GM18505 (cell line): ENCODE data around the gene VPS13C.

Experiments used
- ATAC-seq: cut with Tn5 transposase; IDR thresholded peaks from one replicate; pipeline ENCODE4 v1.9.1; 2021; ENCODE audit not compliant: unreplicated experiment
- POLR2A ChIP-seq: IDR thresholded peaks from 4 replicates; pipeline ENCODE4 v1.6.1; 2011; ENCODE audit warnings: borderline replicate concordance; ENCODE audit not compliant: insufficient read depth, insufficient read length; ENCODE audit errors: extremely low read depth

VPS13C gene

DNA sequence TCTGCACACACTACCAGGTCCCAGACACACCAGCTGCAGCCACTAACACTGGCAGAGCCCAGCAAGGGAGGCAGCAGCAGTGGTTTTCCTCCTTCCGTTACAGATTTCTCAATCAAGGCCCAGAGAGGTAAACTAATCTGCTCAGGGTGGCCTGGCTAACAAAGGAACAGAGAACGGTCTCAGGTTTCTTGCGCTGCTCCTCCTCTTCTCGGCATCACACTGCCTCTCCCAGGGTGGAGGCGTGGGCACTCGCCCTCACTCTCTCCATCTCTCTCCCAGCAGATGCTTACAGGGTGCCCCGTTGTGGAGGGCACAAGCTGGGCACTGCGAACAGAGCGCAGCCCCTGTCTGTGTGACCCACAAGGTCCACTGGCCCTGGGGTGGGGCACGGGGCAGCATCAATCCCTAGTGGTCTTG lies 228.7 kb downstream of the VPS13C start:
- TF ChIP-seq POLR2A: no peak

GRCh38 chr15:61830536-61831330 lies 229.5 kb downstream of the VPS13C start:
- TF ChIP-seq POLR2A: no peak
- ATAC-seq: no peak

More for the DNA sequence above, 228.7 kb downstream of the VPS13C start:
- ATAC-seq: no peak

DNA sequence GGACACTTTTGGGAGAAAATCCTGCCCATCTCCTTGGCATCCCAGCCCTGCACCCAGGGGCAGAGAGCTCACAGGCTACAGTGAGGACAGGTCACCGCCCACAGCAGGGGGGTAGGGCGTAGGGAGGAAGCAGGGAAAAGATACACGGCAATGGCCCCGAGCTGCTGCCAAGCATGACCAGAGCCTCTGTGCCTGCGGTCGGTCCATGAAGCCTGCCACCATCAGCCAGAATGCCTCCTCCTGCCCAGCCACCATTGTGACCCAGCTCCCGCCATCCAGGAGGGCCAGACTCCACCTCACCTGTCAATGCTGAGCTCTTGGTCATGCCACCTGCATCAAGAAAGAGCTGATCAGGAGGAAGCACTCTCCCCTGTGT lies 230.7 kb downstream of the VPS13C start:
- no peak for TF ChIP-seq POLR2A
- no peak for ATAC-seq

- no peak for TF ChIP-seq POLR2A
- ATAC-seq: no peak
Measured at GRCh38 chr15:61828860-61829513, 231.3 kb downstream of the VPS13C start.

- no peak for TF ChIP-seq POLR2A
- no peak for ATAC-seq
Measured at GRCh38 chr15:61828008-61828407, 232.2 kb downstream of the VPS13C start.

DNA sequence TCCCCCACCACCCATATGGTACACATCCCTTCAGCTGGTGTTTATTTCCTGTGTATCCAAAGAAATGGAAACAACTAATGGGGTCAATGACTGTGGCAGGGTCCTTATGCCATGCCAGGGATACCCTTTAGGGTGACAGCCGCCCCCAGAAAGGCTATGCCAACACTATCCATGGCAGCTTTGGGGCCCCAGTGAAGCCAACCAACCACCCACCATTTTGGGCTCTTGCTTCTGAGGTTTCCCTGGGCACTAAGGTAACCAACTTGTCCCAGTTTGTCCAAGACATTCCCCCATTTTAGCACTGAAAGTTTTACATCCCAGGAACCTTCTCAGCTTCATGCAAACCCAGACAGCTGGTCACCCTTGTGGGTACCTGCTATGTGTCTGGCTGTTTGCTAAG lies 233.1 kb downstream of the VPS13C start:
- no peak for TF ChIP-seq POLR2A
- no peak for ATAC-seq

- ATAC-seq: no peak
- no peak for TF ChIP-seq POLR2A
Measured at GRCh38 chr15:61824291-61824690, 236.0 kb downstream of the VPS13C start.

DNA sequence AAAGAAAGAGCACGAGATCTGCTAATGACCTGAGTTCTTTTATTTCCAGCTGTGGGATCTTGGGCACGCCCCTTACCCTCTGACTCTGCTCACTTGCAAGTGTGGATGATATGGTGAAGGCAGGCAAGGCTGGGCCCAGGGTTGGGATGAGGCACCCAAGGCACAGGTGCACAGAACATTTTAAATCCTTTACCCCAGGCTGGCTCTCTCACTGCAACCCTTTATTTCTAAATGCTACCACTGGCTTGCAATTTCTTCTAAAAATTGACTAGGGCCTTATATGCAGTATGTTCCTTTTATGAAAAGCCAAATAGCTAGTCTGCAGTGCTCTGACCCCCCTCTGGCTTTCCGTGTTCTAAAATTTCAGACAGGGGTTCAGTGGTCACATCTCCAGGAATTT lies 237.7 kb downstream of the VPS13C start:
- ATAC-seq: no peak
- no peak for TF ChIP-seq POLR2A

- ATAC-seq: no peak
- no peak for TF ChIP-seq POLR2A
Measured at GRCh38 chr15:61820951-61821350, 239.3 kb downstream of the VPS13C start.

DNA sequence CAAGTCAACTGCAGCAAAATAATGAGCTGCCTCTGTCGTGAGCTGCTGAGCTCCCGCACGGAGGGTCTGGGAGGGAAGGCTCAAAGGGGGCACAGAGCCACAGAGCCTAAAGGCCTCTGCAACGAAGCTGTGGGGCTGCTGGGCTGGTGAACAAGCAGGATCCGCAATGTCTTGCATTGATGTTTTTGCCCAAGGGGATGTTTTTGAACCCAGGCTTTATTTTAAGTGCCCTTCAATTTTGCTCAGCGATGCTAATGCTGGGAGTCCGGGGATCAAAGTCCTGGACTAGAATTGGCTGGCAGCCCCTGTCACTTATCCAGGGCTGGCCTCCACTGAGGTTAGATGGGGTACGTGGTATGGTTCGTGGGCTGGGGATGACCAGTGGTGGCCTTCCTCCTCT lies 240.0 kb downstream of the VPS13C start:
- no peak for TF ChIP-seq POLR2A
- no peak for ATAC-seq

DNA sequence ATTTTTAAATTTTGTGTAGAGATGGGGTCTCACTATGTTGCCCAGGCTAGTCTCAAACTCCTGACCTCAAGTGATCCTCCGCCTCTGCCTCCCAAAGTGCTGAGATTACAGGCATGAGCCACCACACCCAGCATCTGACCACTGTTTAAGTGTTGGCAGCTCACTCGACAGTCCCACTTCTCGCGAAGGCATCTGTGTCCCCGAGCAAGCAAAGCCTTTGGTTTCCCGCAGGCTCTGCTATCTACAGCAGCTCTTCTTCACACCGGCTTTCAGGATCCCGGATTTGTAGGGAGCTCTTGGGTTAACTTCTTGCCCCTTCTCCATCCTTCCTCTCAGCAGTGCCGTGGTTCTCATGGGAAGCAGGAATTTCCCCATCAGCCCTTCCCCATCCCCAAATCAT lies 240.9 kb downstream of the VPS13C start:
- no peak for ATAC-seq
- TF ChIP-seq POLR2A: no peak

DNA sequence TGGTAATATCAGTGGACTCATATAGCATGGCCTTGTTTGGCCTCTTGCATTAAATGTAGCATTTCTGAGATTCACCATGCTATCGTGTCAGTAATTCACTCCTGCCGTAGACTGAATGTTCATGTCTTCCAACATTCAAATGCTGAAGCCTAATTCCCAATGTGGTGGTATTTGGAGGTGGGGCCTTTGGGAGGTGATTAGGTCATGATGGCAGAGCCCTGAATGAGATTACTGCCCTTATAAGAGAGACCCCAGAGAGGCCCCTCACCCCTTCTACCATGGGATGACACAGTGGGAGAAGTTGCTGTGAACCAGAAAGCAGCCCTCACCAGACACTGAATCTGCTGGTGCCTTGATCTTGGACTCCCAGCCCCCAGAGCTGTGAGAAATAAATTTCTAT lies 241.4 kb downstream of the VPS13C start:
- ATAC-seq: no peak
- TF ChIP-seq POLR2A: no peak

DNA sequence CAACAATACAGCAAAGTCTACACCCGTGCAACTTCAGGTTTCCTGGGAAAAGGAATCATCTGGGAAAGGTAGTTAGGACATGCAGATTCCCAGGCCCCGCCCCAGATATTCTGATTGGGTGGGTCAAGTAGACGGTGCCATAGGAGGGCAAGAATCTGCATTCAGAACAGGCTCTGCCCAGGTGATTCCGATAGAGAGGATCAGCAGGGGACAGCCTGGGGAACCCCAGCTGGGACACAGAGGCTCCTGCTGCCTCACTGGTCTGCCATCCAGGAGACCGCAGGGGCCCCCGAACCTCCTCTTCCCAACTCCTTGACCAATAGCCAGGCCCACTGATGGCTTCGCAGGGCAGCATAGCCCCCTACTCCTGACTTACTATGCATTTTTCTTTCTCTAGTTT lies 243.4 kb downstream of the VPS13C start:
- no peak for ATAC-seq

More for the DNA sequence above, 243.4 kb downstream of the VPS13C start:
- TF ChIP-seq POLR2A: no peak
